ENCODE measurements around the gene NME4. TPM values are rescaled to one million over a fixed set of nuclear protein-coding genes. Genes with fewer than 3 reads are reported as not detected.
"Not testable (repeated sequence)": the region's sequence is repeated elsewhere in the genome, so short reads cannot be mapped to it uniquely, and the experiment has no call there.

The NME4 gene
- total RNA-seq, 1 experiment from 2014 or later = 507 TPM

DNA sequence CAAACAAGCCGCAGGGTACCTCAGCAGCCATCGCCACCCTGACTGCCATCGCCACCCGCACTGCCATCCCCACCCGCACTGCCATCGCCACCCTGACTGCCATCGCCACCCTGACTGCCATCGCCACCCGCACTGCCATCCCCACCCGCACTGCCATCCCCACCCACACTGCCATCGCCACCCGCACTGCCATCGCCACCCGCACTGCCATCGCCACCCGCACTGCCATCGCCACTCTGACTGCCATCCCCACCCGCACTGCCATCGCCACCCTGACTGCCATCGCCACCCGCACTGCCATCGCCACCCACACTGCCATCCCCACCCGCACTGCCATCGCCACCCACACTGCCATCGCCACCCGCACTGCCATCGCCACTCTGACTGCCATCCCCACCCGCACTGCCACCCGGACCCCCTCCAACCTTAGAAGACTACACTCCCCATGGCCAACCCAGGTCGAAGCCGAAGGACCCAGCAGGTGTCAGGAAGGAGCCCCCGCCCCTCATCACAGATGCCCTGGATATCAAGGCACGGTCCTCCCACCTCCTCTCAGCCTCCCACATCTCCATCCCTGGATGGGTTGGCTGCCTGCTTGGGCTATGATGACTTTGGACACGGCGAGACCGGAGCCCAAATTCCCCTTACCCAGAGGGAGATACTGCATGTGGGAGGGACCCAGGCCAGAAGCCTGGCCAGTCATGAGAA lies 18.7 kb upstream of the NME4 start:
- not testable (repeated sequence) for H3K4me3 ChIP-seq (ENCODE audit: insufficient read depth, low read depth, low read length); H3K36me3 ChIP-seq (replicated peaks; ENCODE audit: control insufficient read depth, insufficient read depth, low read length); H3K27me3 ChIP-seq (ENCODE audit: control insufficient read depth, insufficient read depth, low read length); DNase-seq

DNA sequence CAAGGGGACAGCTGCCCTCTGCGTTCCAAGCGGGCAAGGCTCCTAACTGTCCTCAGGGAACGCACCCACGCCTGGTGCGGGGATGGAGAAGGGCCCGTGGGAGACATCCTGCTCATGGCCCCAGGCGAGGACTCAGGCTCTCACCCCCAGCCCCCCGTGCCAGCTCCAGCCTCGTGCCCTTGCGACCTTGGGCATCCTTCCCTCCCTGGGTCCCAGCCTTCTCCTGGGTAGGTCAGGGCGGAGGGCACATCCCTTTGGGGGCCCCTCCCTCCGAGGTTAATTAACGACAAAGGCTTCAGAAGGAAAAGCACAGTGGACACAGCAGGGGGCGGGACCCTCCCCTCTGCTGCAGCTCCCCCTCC lies 18.2 kb upstream of the NME4 start:
- Histone ChIP-seq H3K27me3 (ENCODE audit: control insufficient read depth, insufficient read depth, low read length) (no peaks in the 10 kb centered on the region), H3K36me3 (replicated peaks; ENCODE audit: control insufficient read depth, insufficient read depth, low read length) (peaks cover 7% of the 10 kb centered on the region), H3K4me3 (ENCODE audit: insufficient read depth, low read depth, low read length) (no peak overlapping the region)
- no peak for DNase-seq

- DNase-seq = peak; percentile 96
- Histone ChIP-seq H3K27me3 (ENCODE audit: control insufficient read depth, insufficient read depth, low read length) (no peaks in the 10 kb centered on the region), H3K4me3 (ENCODE audit: insufficient read depth, low read depth, low read length) (no peak overlapping the region), H3K36me3 (replicated peaks; ENCODE audit: control insufficient read depth, insufficient read depth, low read length) (peaks cover 7% of the 10 kb centered on the region)
Measured at GRCh38 chr16:379183-379960, 17.6 kb upstream of the NME4 start.

GRCh38 chr16:379961-380761 lies 16.8 kb upstream of the NME4 start:
- Histone ChIP-seq H3K27me3 (ENCODE audit: control insufficient read depth, insufficient read depth, low read length) (no peaks in the 10 kb centered on the region), H3K4me3 (ENCODE audit: insufficient read depth, low read depth, low read length) (peak overlapping the region; percentile 88), H3K36me3 (replicated peaks; ENCODE audit: control insufficient read depth, insufficient read depth, low read length) (peaks cover 2% of the 10 kb centered on the region)
- no peak for DNase-seq

- no peaks in the 10 kb centered on the region for H3K27me3 ChIP-seq (ENCODE audit: control insufficient read depth, insufficient read depth, low read length)
- H3K4me3 ChIP-seq (ENCODE audit: insufficient read depth, low read depth, low read length) = peak overlapping the region; percentile 88
- peaks cover 1% of the 10 kb centered on the region for H3K36me3 ChIP-seq (replicated peaks; ENCODE audit: control insufficient read depth, insufficient read depth, low read length)
- no peak for DNase-seq
Measured at GRCh38 chr16:380762-381011, 16.3 kb upstream of the NME4 start.

GRCh38 chr16:381012-381788 lies 15.8 kb upstream of the NME4 start:
- DNase-seq = peak; percentile 84

DNA sequence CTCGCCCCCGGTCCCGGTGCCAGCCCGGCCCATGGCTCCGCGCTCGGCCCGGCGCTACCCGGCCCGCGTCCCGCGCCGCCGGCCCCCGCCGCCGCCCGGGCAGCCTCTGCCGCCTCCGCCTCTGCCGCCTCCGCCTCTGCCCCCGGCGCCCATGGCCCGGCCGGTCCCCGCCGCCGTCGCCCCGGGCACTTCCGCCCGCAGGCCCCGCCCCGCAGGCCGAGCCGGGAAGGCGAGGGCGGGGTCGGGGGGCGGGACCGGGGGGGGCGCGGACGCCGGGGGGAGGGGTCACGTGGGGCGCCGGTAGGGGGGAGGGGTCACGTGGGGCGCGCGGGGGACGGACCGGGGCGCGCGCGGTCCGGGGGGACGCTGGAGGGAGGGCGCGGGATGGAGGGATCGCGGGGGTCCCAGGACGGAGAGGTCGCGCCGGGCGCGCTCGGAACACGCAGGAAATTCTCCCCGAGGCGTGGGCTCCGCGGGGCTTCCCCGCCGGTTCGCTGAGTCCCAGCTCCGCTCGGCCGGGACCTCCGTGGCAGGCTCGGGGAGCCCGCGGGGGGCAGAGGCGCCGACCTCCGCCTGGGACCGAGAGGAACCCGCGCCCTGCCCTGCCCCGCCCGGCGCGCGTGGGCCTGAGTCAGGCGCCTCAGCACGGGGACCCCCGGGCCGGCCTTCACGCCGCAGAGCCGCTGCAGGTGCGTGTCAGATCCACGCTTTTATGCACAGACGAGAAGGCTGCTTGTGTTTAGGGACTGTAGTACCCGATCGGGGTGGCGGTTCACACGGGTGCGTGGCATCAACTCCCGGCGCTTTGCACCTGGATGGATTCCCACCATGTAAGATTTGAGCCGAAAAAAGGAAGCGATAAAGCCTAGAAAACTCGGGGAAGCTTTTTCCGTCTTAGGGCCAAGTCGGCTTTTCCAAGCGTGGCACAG lies 14.9 kb upstream of the NME4 start, which contains the start of gene PGAP6:
TSS of gene PGAP6 (minus strand) at position 190 of the 929 bp plus-strand sequence. CDS start at position 33, 157 bp downstream.
- peak; percentile 97 for DNase-seq
- Histone ChIP-seq H3K4me3 (ENCODE audit: insufficient read depth, low read depth, low read length) (peak within 1 kb of the TSS; percentile 88), H3K36me3 (replicated peaks; ENCODE audit: control insufficient read depth, insufficient read depth, low read length) (no peaks in the 10 kb centered on the region; the same call in none of the 2 replicates), H3K27me3 (ENCODE audit: control insufficient read depth, insufficient read depth, low read length) (no peaks in the 10 kb centered on the region)

More at GRCh38 chr16:381012-381788, 15.8 kb upstream of the NME4 start:
- no peaks in the 10 kb centered on the region for H3K27me3 ChIP-seq (ENCODE audit: control insufficient read depth, insufficient read depth, low read length)
- peak overlapping the region; percentile 88 for H3K4me3 ChIP-seq (ENCODE audit: insufficient read depth, low read depth, low read length)
- H3K36me3 ChIP-seq (replicated peaks; ENCODE audit: control insufficient read depth, insufficient read depth, low read length) = no peaks in the 10 kb centered on the region; the same call in none of the 2 replicates

- no peaks in the 10 kb centered on the region for H3K36me3 ChIP-seq (replicated peaks; ENCODE audit: control insufficient read depth, insufficient read depth, low read length)
- peak overlapping the region; percentile 32 for H3K4me3 ChIP-seq (ENCODE audit: insufficient read depth, low read depth, low read length)
- no peaks in the 10 kb centered on the region for H3K27me3 ChIP-seq (ENCODE audit: control insufficient read depth, insufficient read depth, low read length)
- peak; percentile 85 for DNase-seq
Measured at GRCh38 chr16:383326-384051, 13.5 kb upstream of the NME4 start.

GRCh38 chr16:386641-387156 lies 10.3 kb upstream of the NME4 start:
- no peaks in the 10 kb centered on the region for H3K27me3 ChIP-seq (ENCODE audit: control insufficient read depth, insufficient read depth, low read length)
- no peak overlapping the region for H3K4me3 ChIP-seq (ENCODE audit: insufficient read depth, low read depth, low read length)
- no peak for DNase-seq
- no peaks in the 10 kb centered on the region for H3K36me3 ChIP-seq (replicated peaks; ENCODE audit: control insufficient read depth, insufficient read depth, low read length)

- not testable (repeated sequence) for DNase-seq; H3K4me3 ChIP-seq (ENCODE audit: insufficient read depth, low read depth, low read length); H3K27me3 ChIP-seq (ENCODE audit: control insufficient read depth, insufficient read depth, low read length); H3K36me3 ChIP-seq (replicated peaks; ENCODE audit: control insufficient read depth, insufficient read depth, low read length)
Measured at GRCh38 chr16:387761-388666, 9.0 kb upstream of the NME4 start.

DNA sequence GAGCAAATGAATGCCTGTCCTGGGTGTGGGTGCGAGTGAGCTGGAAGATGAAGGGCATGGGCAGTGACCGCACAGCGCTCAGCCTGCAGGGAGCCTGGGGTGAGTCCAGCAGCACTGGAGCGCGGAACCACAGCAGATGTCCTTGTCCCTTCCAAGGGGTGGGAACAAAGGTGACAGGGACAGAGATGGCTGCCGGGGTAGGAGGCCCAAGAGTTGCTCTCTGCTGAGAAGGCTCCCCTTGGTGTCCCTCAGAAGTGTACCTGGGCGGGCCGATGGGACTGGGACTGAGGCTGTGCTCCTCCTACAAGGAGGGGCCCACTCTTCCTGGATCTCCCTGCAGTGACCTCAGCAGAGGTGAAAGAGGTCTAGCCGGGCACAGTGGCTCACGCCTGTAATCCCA lies 7.6 kb upstream of the NME4 start:
- no peaks in the 10 kb centered on the region for H3K27me3 ChIP-seq (ENCODE audit: control insufficient read depth, insufficient read depth, low read length)
- DNase-seq = no peak
- no peak overlapping the region for H3K4me3 ChIP-seq (ENCODE audit: insufficient read depth, low read depth, low read length)
- no peaks in the 10 kb centered on the region for H3K36me3 ChIP-seq (replicated peaks; ENCODE audit: control insufficient read depth, insufficient read depth, low read length)

GRCh38 chr16:391885-392335 lies 5.1 kb upstream of the NME4 start:
- DNase-seq = peak; percentile 92
- Histone ChIP-seq H3K27me3 (ENCODE audit: control insufficient read depth, insufficient read depth, low read length) (no peaks in the 10 kb centered on the region), H3K4me3 (ENCODE audit: insufficient read depth, low read depth, low read length) (no peak overlapping the region), H3K36me3 (replicated peaks; ENCODE audit: control insufficient read depth, insufficient read depth, low read length) (no peaks in the 10 kb centered on the region)
